OCI-LY1 (cell line): ENCODE results near the gene SAMD14.

Experiments
- EZH2 ChIP-seq: fragments of 200-600 bp; sonication (generic), shearing (Covaris generic); IDR thresholded peaks from 2 replicates; pipeline ENCODE4 v1.8.0; 2017; ENCODE audit warnings: borderline replicate concordance, mixed run types, mild to moderate bottlenecking, antibody characterized with exemption, low read length, moderate library complexity, mixed read lengths
- TF ChIP-seq, protein P1 (sequence below): fragments of 200-600 bp; sonication (generic), shearing (Covaris generic); IDR thresholded peaks from 2 replicates; pipeline ENCODE4 v1.5.1; 2017; ENCODE audit warnings: mild to moderate bottlenecking, antibody characterized with exemption, low read length, moderate library complexity, mixed read lengths

DNA sequence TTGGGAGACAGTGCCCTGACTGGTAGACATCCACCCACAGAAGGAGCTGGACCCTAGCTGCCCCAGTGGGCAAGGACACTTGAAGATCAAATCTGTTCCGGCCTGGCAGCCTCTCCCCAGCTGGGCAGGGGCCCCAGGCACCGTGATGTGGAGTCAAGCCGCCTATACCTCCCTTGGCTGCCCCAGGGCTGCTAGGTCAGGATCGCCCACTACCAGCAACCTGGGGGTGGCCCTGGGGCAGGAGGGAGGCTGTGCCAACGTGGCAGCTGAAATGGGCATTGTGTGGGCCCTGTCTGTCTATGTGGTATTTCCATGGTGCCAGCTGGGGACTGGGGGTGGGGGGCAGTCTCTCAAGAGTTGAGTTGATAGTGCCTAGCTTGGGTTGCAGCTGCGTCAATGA, 33.9 kb downstream of the SAMD14 start:
- TF ChIP-seq, protein P1, sequence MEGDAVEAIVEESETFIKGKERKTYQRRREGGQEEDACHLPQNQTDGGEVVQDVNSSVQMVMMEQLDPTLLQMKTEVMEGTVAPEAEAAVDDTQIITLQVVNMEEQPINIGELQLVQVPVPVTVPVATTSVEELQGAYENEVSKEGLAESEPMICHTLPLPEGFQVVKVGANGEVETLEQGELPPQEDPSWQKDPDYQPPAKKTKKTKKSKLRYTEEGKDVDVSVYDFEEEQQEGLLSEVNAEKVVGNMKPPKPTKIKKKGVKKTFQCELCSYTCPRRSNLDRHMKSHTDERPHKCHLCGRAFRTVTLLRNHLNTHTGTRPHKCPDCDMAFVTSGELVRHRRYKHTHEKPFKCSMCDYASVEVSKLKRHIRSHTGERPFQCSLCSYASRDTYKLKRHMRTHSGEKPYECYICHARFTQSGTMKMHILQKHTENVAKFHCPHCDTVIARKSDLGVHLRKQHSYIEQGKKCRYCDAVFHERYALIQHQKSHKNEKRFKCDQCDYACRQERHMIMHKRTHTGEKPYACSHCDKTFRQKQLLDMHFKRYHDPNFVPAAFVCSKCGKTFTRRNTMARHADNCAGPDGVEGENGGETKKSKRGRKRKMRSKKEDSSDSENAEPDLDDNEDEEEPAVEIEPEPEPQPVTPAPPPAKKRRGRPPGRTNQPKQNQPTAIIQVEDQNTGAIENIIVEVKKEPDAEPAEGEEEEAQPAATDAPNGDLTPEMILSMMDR: no peak
- no peak for TF ChIP-seq EZH2
